Measurements from ENCODE around the gene ZCCHC10.

ZCCHC10 gene

DNA sequence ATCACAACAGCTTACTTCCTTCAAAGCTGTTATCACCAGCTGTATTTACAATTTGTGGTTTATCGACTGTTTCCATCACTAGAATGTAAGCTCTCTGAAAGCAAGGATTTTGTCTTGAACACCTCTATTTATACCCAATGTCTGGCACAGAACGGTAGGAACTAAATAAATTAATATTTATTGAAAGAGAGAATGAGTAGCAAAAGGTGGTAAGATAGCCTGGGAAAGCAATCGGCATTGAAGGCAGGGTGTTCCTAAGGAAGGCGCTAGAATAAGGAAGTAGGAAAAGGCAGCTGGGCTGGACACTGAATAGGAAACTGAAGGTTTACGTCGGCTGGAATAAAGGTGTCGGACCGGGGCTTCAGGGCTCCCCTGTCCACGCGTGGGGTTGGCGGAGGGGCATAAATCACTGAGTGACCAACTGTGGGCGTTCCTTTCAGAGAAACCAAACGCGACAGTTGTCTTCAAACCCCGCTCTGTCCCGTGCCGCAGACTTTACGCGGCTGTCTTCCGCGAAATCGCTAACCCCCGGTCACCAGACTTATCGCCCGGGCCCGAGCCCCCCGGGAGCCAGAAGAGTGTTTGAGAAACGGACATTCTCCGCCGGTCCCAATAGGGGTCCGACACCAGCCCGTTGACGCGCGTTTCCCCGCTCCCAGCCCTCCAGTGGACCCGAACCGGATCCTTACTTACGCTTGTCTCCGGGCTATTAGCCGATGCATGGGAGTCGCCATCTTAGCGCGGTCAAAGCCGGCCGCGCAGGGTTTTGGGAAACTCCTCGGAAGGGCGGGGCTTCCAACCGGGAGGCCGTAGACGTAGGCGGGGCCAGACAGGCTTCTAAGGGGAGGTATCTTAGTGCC is at the start of gene ZCCHC10:
ZCCHC10 (minus strand) TSS at position 746 of the 860 bp plus-strand sequence; CDS start at position 734, 12 bp downstream.
- peaks cover 26% of the 10 kb centered on the region for H3K4me1 ChIP-seq
- no peaks in the 10 kb centered on the region for H3K27me3 ChIP-seq
- peak within 1 kb of the TSS; percentile 98 for H3K9ac ChIP-seq
- peak within 1 kb of the TSS; percentile 73 for H3K4me2 ChIP-seq
- H3K9me3 ChIP-seq = no peaks in the 10 kb centered on the region
- TF ChIP-seq Cebpa-rat (IDR thresholded peaks at IDR 0.05) = no peak
- peaks cover 19% of the 10 kb centered on the region for H3K36me3 ChIP-seq
- peak within 1 kb of the TSS; percentile 91 for H3K27ac ChIP-seq
- no peaks in the 10 kb centered on the region for H4K20me1 ChIP-seq
- peak within 1 kb of the TSS; percentile 88 for H3K4me3 ChIP-seq

DNA sequence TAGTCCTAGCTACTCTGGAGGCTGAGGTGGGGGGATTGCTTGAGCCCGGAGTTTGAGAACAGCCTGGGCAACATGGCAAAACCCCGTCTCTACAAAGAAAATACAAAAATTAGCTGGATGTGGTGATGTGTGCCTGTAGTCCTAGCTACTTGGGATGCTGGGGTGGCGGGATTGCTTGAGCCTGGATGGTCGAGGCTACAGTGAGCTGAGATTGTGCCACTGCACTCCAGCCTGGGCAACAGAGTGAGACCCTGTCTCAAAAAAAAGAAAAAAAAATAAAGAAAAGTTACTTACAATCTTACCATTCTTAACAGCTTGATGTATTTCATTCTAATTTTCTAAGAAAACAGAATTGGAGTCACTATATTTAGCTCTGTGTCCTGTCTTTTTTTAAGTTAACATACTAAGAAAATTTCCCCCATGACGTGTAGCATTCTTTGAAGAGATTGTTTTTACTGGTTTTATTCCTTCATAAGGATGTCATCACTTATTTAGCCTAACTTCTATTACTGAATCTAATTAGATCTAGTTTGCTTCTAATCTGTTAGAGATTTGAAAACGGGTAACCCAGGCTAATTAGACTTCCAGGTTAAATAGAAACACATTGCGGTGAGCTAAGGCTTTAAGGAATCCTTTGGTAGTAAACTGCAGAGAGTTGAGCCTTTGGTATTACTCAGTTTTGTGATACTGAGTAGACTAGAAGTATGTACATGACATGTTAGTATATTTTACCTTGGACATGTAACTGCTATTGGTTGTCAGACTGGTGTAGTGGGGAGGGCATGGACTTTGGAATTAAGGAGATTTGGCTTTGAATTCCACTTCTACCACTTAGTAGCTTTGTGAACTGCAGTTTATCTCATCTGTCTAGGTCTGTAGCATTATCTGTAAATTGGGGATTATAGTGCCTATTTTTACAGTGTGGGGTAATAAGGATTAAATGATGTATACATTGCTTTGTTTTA is 49.5 kb upstream of the ZCCHC10 start:
- no peak overlapping the region for H3K9ac ChIP-seq
- TF ChIP-seq Cebpa-rat (IDR thresholded peaks at IDR 0.05) = no peak
- no peaks in the 10 kb centered on the region for H3K4me1 ChIP-seq
- no peak overlapping the region for H3K4me2 ChIP-seq
- H3K27ac ChIP-seq = no peak overlapping the region
- H3K27me3 ChIP-seq = no peaks in the 10 kb centered on the region
- H3K36me3 ChIP-seq = peaks cover 90% of the 10 kb centered on the region
- peaks cover 94% of the 10 kb centered on the region for H4K20me1 ChIP-seq
- H3K9me3 ChIP-seq = no peaks in the 10 kb centered on the region
- H3K4me3 ChIP-seq = no peak overlapping the region

DNA sequence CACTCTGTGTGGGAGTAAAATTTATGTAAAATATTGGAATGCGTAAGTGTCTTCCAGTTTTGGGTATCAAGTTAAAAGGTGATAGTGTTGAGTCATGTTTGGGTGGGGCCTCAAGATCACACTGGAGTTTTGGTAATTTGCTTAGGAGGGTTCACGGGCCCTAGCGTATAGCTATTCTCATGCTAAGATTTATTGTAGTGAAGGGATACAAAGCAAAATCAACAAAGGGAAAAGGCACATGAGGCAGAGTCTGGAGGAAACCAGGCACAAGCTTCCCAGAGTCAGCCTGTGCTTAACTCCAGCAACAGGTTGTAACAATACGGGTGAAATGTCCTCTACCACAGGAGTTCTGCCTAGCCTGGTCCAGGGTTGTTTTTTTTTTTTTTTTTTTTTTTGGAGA is 45.7 kb upstream of the ZCCHC10 start:
- peaks cover 99% of the 10 kb centered on the region for H3K36me3 ChIP-seq
- H3K9me3 ChIP-seq = no peaks in the 10 kb centered on the region
- no peaks in the 10 kb centered on the region for H3K4me1 ChIP-seq
- peaks cover 83% of the 10 kb centered on the region for H4K20me1 ChIP-seq
- H3K4me2 ChIP-seq = no peak overlapping the region
- H3K4me3 ChIP-seq = no peak overlapping the region
- no peak overlapping the region for H3K27ac ChIP-seq
- H3K27me3 ChIP-seq = no peaks in the 10 kb centered on the region
- TF ChIP-seq Cebpa-rat (IDR thresholded peaks at IDR 0.05) = no peak
- H3K9ac ChIP-seq = no peak overlapping the region

DNA sequence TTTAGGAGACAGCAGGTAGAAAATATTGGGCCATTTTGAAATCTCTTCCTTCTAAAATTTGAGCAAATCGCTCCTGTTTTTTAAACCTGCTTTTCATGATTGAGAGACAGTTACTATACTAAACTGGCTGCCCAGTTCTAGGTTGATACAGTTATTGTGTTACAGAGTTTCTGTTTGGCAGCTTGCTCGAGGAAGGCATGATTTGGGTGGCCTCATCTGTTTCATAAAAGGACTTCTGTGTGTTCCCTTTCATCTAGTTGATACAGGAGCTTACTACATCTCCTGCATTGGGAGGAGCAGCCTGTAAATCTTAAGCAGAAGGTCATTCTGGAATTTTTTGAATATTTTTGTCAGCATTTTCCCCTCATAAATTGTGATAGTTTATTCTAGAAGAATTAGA is 39.7 kb upstream of the ZCCHC10 start:
- Histone ChIP-seq H3K4me3 (no peak overlapping the region), H4K20me1 (peaks cover 89% of the 10 kb centered on the region), H3K27ac (no peak overlapping the region), H3K9ac (no peak overlapping the region), H3K27me3 (no peaks in the 10 kb centered on the region), H3K9me3 (no peaks in the 10 kb centered on the region), H3K36me3 (peaks cover 94% of the 10 kb centered on the region), H3K4me1 (peaks cover 8% of the 10 kb centered on the region; the same call in 1 of the 2 replicates), H3K4me2 (no peak overlapping the region)
- no peak for TF ChIP-seq Cebpa-rat (IDR thresholded peaks at IDR 0.05)

DNA sequence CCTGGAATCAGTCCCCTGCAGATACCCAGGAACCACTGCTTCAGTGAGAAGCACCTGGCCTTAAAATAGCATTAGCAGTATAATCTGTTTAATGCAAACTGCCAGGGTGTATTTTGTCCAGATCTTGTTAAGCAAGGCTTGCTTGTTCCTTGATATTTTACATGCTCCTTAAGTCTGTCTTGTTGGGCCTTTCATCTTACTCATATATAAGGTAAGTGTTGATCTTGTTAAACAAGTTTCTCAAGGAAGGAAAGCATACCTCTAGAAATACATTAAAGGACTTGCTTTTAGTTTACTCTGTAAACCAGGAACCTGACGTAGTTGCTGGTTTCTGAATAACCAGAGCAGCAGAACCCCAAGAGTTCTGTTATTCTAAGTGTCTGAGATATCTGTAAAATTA is 39.1 kb upstream of the ZCCHC10 start:
- H3K4me3 ChIP-seq = no peak overlapping the region
- H3K27me3 ChIP-seq = no peaks in the 10 kb centered on the region
- peaks cover 90% of the 10 kb centered on the region for H3K36me3 ChIP-seq
- peaks cover 89% of the 10 kb centered on the region for H4K20me1 ChIP-seq
- no peaks in the 10 kb centered on the region for H3K9me3 ChIP-seq
- no peak overlapping the region for H3K9ac ChIP-seq
- TF ChIP-seq Cebpa-rat (IDR thresholded peaks at IDR 0.05) = no peak
- H3K4me2 ChIP-seq = no peak overlapping the region
- H3K4me1 ChIP-seq = peaks cover 8% of the 10 kb centered on the region; the same call in 1 of the 2 replicates
- no peak overlapping the region for H3K27ac ChIP-seq

DNA sequence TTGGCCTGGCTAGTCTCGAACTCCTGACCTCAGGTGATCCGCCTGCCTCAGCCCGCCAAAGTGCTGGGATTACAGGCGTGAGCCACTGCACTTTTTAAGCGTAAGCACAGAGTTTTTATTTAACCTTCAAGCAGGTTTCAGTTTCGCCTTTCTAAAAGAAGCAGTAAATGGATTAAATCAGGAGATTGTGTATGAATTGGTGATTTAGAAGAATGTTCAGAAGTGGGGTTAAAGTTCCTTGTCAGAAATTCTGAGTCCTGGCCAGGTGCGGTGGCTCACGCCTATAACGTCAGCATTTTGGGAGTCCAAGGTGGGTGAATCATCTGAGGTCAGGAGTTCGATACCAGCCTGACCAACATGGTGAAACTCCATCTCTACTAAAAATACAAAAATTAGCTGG is 37.6 kb upstream of the ZCCHC10 start:
- no peak for TF ChIP-seq Cebpa-rat (IDR thresholded peaks at IDR 0.05)
- H3K9ac ChIP-seq = no peak overlapping the region
- H3K4me3 ChIP-seq = no peak overlapping the region
- no peak overlapping the region for H3K27ac ChIP-seq
- H3K36me3 ChIP-seq = peaks cover 75% of the 10 kb centered on the region
- no peaks in the 10 kb centered on the region for H3K9me3 ChIP-seq
- H3K4me1 ChIP-seq = peaks cover 8% of the 10 kb centered on the region; the same call in 1 of the 2 replicates
- H3K27me3 ChIP-seq = no peaks in the 10 kb centered on the region
- no peak overlapping the region for H3K4me2 ChIP-seq
- peaks cover 99% of the 10 kb centered on the region for H4K20me1 ChIP-seq

DNA sequence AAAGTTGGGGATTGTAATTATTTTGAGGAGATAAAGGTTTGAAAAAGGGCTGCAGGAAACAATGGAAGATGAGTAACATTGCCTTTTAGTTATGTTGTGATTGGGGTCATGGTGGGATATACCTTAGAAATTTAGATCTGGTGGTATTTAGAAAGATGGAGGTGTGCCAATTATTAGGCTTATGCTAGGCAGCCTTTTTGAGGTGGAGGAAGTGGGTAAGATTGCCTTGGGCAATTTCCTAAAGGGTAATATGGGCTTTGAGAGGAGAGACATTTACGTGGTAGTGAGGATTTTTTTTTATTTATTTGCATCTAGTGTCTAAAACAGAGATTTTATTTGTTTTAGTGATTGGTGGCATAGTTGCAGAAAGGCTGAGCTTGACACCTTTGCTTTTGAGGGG is 35.9 kb upstream of the ZCCHC10 start:
- Histone ChIP-seq H3K36me3 (peaks cover 71% of the 10 kb centered on the region), H3K9ac (no peak overlapping the region), H3K4me1 (peaks cover 15% of the 10 kb centered on the region; the same call in 1 of the 2 replicates), H3K4me2 (peak overlapping the region; percentile 1), H3K4me3 (no peak overlapping the region), H3K9me3 (no peaks in the 10 kb centered on the region), H3K27ac (no peak overlapping the region), H4K20me1 (peaks cover 100% of the 10 kb centered on the region), H3K27me3 (no peaks in the 10 kb centered on the region)
- no peak for TF ChIP-seq Cebpa-rat (IDR thresholded peaks at IDR 0.05)

DNA sequence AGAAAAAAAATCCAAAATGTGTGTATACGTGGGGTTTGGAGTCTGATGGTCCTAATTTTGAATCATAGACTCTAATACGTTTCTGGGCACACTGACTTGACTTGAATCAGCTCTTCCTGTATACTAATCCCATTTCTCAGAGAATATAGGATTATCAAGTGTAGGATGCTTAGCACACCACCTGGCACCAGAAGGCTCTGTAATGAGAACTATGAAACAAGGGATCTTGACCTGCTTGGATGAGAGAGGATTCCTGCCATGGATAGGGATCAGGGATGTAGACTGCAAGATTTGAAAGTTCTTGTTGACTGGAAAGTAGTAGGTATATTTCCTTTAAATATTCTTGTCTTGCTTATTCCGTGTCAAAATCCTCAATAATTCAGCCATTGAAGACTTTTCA is 33.3 kb upstream of the ZCCHC10 start:
- peaks cover 59% of the 10 kb centered on the region for H3K36me3 ChIP-seq
- H3K4me3 ChIP-seq = no peak overlapping the region
- H3K4me1 ChIP-seq = peaks cover 27% of the 10 kb centered on the region
- H3K27me3 ChIP-seq = no peaks in the 10 kb centered on the region
- TF ChIP-seq Cebpa-rat (IDR thresholded peaks at IDR 0.05) = no peak
- no peaks in the 10 kb centered on the region for H3K9me3 ChIP-seq
- H3K27ac ChIP-seq = no peak overlapping the region
- no peak overlapping the region for H3K4me2 ChIP-seq
- H4K20me1 ChIP-seq = peaks cover 100% of the 10 kb centered on the region
- H3K9ac ChIP-seq = no peak overlapping the region

DNA sequence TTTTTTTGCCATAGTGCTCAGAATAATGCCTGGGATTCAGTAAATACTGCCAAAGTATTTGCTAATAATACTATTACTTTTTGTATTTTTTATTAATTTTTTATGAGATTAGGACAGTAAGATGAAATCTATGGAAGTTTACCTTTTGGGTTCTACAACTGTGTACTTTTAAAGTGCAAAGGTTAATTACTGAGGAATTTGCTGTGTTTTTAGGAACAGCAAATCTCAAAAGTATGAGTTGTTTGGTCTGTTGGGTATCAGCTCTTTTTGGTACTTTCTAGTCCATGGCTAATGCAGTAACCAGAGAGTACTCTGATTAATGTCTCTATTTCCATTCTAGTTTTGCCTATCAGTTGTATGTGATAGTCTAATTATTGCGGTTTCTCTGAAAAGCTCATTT is 30.5 kb upstream of the ZCCHC10 start:
- peaks cover 95% of the 10 kb centered on the region for H4K20me1 ChIP-seq
- TF ChIP-seq Cebpa-rat (IDR thresholded peaks at IDR 0.05) = no peak
- no peak overlapping the region for H3K4me2 ChIP-seq
- H3K36me3 ChIP-seq = peaks cover 50% of the 10 kb centered on the region; the same call in 1 of the 2 replicates
- H3K4me3 ChIP-seq = no peak overlapping the region
- no peaks in the 10 kb centered on the region for H3K27me3 ChIP-seq
- no peaks in the 10 kb centered on the region for H3K9me3 ChIP-seq
- H3K27ac ChIP-seq = no peak overlapping the region
- H3K9ac ChIP-seq = no peak overlapping the region
- H3K4me1 ChIP-seq = peaks cover 36% of the 10 kb centered on the region

Measured in BLaER1 (cell line).